IMR-90 (cell line): ENCODE measurements around the gene IGFBP5. TPM values are rescaled to one million over a fixed set of nuclear protein-coding genes. Genes with fewer than 3 reads are reported as not detected.

ENCODE experiments used
- ATAC-seq: fragments of 200-7000 bp; cut with Tn5 transposase; 2 replicates; pipeline ENCODE4 v1.9.1; 2020; ENCODE audit warnings: low read depth, mild to moderate bottlenecking, moderate library complexity
- BruUV-seq: library from RNA; stranded (reverse); fragments of 400-500 nt; replicated peaks from 2 replicates; lab custom pipeline; 2021; lab: Mats Ljungman, UMichigan
- CTCF ChIA-PET: fragments of 300-600 bp; formaldehyde crosslinking; extraction: SDS; loops from one replicate; lab custom pipeline; 2021; ENCODE audit warnings: antibody characterized with exemption; lab: Yijun Ruan, JAX
- POLR2A ChIA-PET: fragments of 300-600 bp; sonication (Branson Sonifier 250); formaldehyde crosslinking; loops from one replicate; lab custom pipeline; 2022; ENCODE audit warnings: antibody characterized with exemption; ENCODE audit not compliant: unreplicated experiment; lab: Charles Lee
- DNase-seq: peaks from one replicate; pipeline ENCODE4 v3.0.0; 2013
- H2AFZ ChIP-seq: replicated peaks from 2 replicates; pipeline ENCODE3; 2013; ENCODE audit warnings: low read length, mild to moderate bottlenecking; ENCODE audit not compliant: poor library complexity
- H2AK5ac ChIP-seq: 2 replicates; pipeline ENCODE4 v1.6.1; 2013; ENCODE audit warnings: low read depth, low read length, inconsistent platforms
- H2AK9ac ChIP-seq: replicated peaks from 2 replicates; pipeline ENCODE3; 2013; ENCODE audit warnings: mild to moderate bottlenecking, low read depth, low read length, moderate library complexity; ENCODE audit not compliant: poor library complexity
- H2BK120ac ChIP-seq: 2 replicates; pipeline ENCODE4 v1.6.1; 2013; ENCODE audit warnings: low read depth, low read length, inconsistent platforms
- H2BK15ac ChIP-seq: 3 replicates; pipeline ENCODE4 v1.6.1; 2013; ENCODE audit warnings: low read depth, low read length, inconsistent platforms
- H2BK20ac ChIP-seq: 2 replicates; pipeline ENCODE4 v1.6.1; 2013; ENCODE audit warnings: low read depth, mild to moderate bottlenecking, inconsistent platforms, low read length, moderate library complexity
- H2BK5ac ChIP-seq: 2 replicates; pipeline ENCODE4 v1.6.1; 2013; ENCODE audit warnings: mild to moderate bottlenecking, low read depth, low read length, inconsistent platforms; ENCODE audit not compliant: poor library complexity, severe bottlenecking
- H3K14ac ChIP-seq: replicated peaks from 2 replicates; pipeline ENCODE4 v1.6.1; 2013; ENCODE audit warnings: low read depth, low read length, inconsistent platforms
- H3K18ac ChIP-seq: 2 replicates; pipeline ENCODE4 v1.6.1; 2013; ENCODE audit warnings: low read depth, low read length, control low read depth
- H3K23ac ChIP-seq: 2 replicates; pipeline ENCODE4 v1.6.1; 2013; ENCODE audit warnings: low read depth, low read length, inconsistent platforms
- H3K27ac ChIP-seq: 2 replicates; pipeline ENCODE4 v1.5.1; 2013; ENCODE audit warnings: mild to moderate bottlenecking, control low read depth, low read length; ENCODE audit not compliant: insufficient read depth
- H3K27me3 ChIP-seq: 2 replicates; pipeline ENCODE4 v1.6.1; 2013; ENCODE audit warnings: low read length; ENCODE audit not compliant: control insufficient read depth, insufficient read depth
- H3K36me3 ChIP-seq: 2 replicates; pipeline ENCODE4 v1.6.1; 2013; ENCODE audit warnings: low read length, mixed read lengths; ENCODE audit not compliant: control insufficient read depth, insufficient read depth
- H3K4ac ChIP-seq: 2 replicates; pipeline ENCODE4 v1.6.1; 2013; ENCODE audit warnings: low read depth, low read length, inconsistent platforms
- H3K4me1 ChIP-seq: 2 replicates; pipeline ENCODE4 v1.6.1; 2013; ENCODE audit warnings: low read length, mixed read lengths; ENCODE audit not compliant: control insufficient read depth, insufficient read depth
- H3K4me2 ChIP-seq: 2 replicates; pipeline ENCODE4 v1.6.1; 2013; ENCODE audit warnings: low read depth, mild to moderate bottlenecking, control low read depth, low read length, moderate library complexity
- H3K4me3 ChIP-seq: 2 replicates; pipeline ENCODE4 v1.5.1; 2013; ENCODE audit warnings: low read depth, mild to moderate bottlenecking, control low read depth, low read length, moderate library complexity; ENCODE audit not compliant: insufficient read depth
- H3K56ac ChIP-seq: 2 replicates; pipeline ENCODE4 v1.6.1; 2013; ENCODE audit warnings: low read length, inconsistent platforms; ENCODE audit not compliant: insufficient read depth; ENCODE audit errors: extremely low read depth
- H3K79me1 ChIP-seq, 2 experiments: 2 replicates each; pipeline ENCODE4 v1.6.1; 2013; ENCODE audit warnings: low read length in 2 of 2, inconsistent platforms in 1 of 2, low read depth in 1 of 2
- H3K9ac ChIP-seq: 2 replicates; pipeline ENCODE4 v1.6.1; 2013; ENCODE audit warnings: low read depth, low read length, control low read depth
- H3K9me1 ChIP-seq: 2 replicates; pipeline ENCODE4 v1.6.1; 2013; ENCODE audit warnings: low read length, inconsistent platforms; ENCODE audit not compliant: insufficient read depth
- H3K9me3 ChIP-seq: 2 replicates; pipeline ENCODE4 v1.6.1; 2013; ENCODE audit warnings: low read length; ENCODE audit not compliant: control insufficient read depth, insufficient read depth
- H4K20me1 ChIP-seq: 2 replicates; pipeline ENCODE4 v1.6.1; 2013; ENCODE audit warnings: low read length, inconsistent platforms; ENCODE audit not compliant: insufficient read depth
- H4K5ac ChIP-seq: 2 replicates; pipeline ENCODE4 v1.6.1; 2013; ENCODE audit warnings: mild to moderate bottlenecking, low read depth, low read length, control low read depth
- H4K8ac ChIP-seq, 2 experiments: 2 replicates each; pipeline ENCODE4 v1.6.1; 2013; ENCODE audit warnings: low read depth in 2 of 2, low read length in 2 of 2, control low read depth in 1 of 2, inconsistent platforms in 1 of 2
- H4K91ac ChIP-seq: 2 replicates; pipeline ENCODE4 v1.6.1; 2013; ENCODE audit warnings: low read depth, low read length, inconsistent platforms; ENCODE audit not compliant: insufficient read depth
- BHLHE40 ChIP-seq: fragments of 150-350 bp; IDR thresholded peaks from 2 replicates; pipeline ENCODE4 v1.6.1; 2016; ENCODE audit warnings: mild to moderate bottlenecking, low read depth, low read length
- CHD1 ChIP-seq: IDR thresholded peaks from 2 replicates; pipeline ENCODE4 v1.6.1; 2012; ENCODE audit warnings: low read depth, low read length, improper control_type of control experiment
- ELK1 ChIP-seq: fragments of 150-350 bp; IDR thresholded peaks from 2 replicates; pipeline ENCODE4 v1.6.1; 2016; ENCODE audit warnings: low read depth, mild to moderate bottlenecking, low read length, moderate library complexity, borderline replicate concordance
- FOS ChIP-seq: fragments of 150-350 bp; IDR thresholded peaks from 2 replicates; pipeline ENCODE4 v1.6.1; 2016; ENCODE audit warnings: low read depth, low read length
- RAD21 ChIP-seq: IDR thresholded peaks from 2 replicates; pipeline ENCODE4 v1.6.1; 2012; ENCODE audit warnings: low read length, improper control_type of control experiment
- RCOR1 ChIP-seq: IDR thresholded peaks from 2 replicates; pipeline ENCODE4 v1.6.1; 2012; ENCODE audit warnings: mild to moderate bottlenecking, low read length, improper control_type of control experiment; ENCODE audit not compliant: insufficient replicate concordance
- SMC3 ChIP-seq: fragments of 150-350 bp; IDR thresholded peaks from 2 replicates; pipeline ENCODE4 v1.6.1; 2016; ENCODE audit warnings: low read depth, mild to moderate bottlenecking, antibody characterized with exemption, low read length, moderate library complexity
- USF2 ChIP-seq: fragments of 150-350 bp; IDR thresholded peaks from 2 replicates; pipeline ENCODE4 v1.6.1; 2017; ENCODE audit warnings: mild to moderate bottlenecking, antibody characterized with exemption, low read length, low read depth
- WGBS, 2 experiments: methylation state at CpG; one replicate each; pipeline versions ENCODE4 v1.1.5 to v1.1.7; 2013; ENCODE audit warnings: missing lambda C conversion rate in 2 of 2; ENCODE audit not compliant: insufficient read length in 1 of 2; ENCODE audit errors: extremely low coverage in 2 of 2; 5-methylcytosine and 5-hydroxymethylcytosine counted together
- dilution Hi-C: fragments of 300-500 bp; cut with HindIII; formaldehyde crosslinking; loops from one replicate; pipeline ENCODE4 v1.14.3; 2018; ENCODE audit warnings: low sequenced_read_pairs; ENCODE audit not compliant: unreplicated experiment
- in situ Hi-C: fragments of 300-500 bp; cut with MboI; formaldehyde crosslinking; loops from 3 replicates; pipeline ENCODE4 v1.14.3; 2019; ENCODE audit warnings: low sequenced_read_pairs, inconsistent platforms, mixed read lengths
- intact Hi-C: fragments of 100-400 bp; cut with micrococcal nuclease; formaldehyde crosslinking; loops from 2 replicates; pipeline ENCODE4 v1.10.0; 2022
- polyA plus RNA-seq, 3 experiments: library from polyadenylated mRNA; depleted of rRNA; stranded (reverse); fragments of >200 nt; gene quantifications; 2 replicates each; pipeline ENCODE4 v1.2.3, GENCODE V29; 2012; ENCODE audit warnings: low replicate concordance in 1 of 3
- total RNA-seq: library from RNA; depleted of rRNA; stranded (reverse); fragments of >200 nt; gene quantifications from 2 replicates; pipeline ENCODE4 v1.2.3, GENCODE V29; 2012

Gene IGFBP5
- total and polyA plus RNA-seq, 2 of the 4 experiments (the other 2 are of a cell fraction): 392 to 1,339 TPM

GRCh38 chr2:216645636-216645950, 49.8 kb downstream of the IGFBP5 start:
- Histone ChIP-seq H4K20me1 (no peaks in the 10 kb centered on the region), H3K23ac (no peak overlapping the region), H3K4ac (no peak overlapping the region), H3K4me1 (peaks cover 19% of the 10 kb centered on the region; the same call in 1 of the 2 replicates), H3K14ac (no peak overlapping the region), H2AFZ (no peak overlapping the region), H3K9ac (no peak overlapping the region), H2BK120ac (no peak overlapping the region), H3K9me3 (no peaks in the 10 kb centered on the region), H3K18ac (no peak overlapping the region), H2BK5ac (no peak overlapping the region), H3K27ac (no peak overlapping the region), H3K79me1 (no peaks in the 10 kb centered on the region), H4K91ac (no peak overlapping the region), H2AK9ac (no peak overlapping the region), H4K8ac (no peak overlapping the region), H2AK5ac (no peak overlapping the region), H3K4me2 (no peak overlapping the region), H4K5ac (no peak overlapping the region), H3K36me3 (no peaks in the 10 kb centered on the region), H3K56ac (no peak overlapping the region), H2BK20ac (no peak overlapping the region), H3K27me3 (no peaks in the 10 kb centered on the region), H2BK15ac (no peak overlapping the region), H3K9me1 (no peaks in the 10 kb centered on the region), H3K4me3 (no peak overlapping the region)
- WGBS, 2 experiments: 93% methylated on average over 2 of the region's 3 CpGs; no CpG with 5 or more reads in 1 of the 2 experiments
- intact Hi-C loops (no loop called here), dilution Hi-C loops (no loop called here), in situ Hi-C loops (no loop called here)
- ChIA-PET CTCF (no interaction called here), POLR2A (no interaction called here)
- DNase-seq (no peak), ATAC-seq (no peak)
- no TSS peak for BruUV-seq
- no peak for TF ChIP-seq ELK1
- no peak for TF ChIP-seq USF2
- no peak for TF ChIP-seq CHD1
- no peak for TF ChIP-seq FOS
- no peak for TF ChIP-seq BHLHE40
- no peak for TF ChIP-seq RAD21
- no peak for TF ChIP-seq SMC3
- no peak for TF ChIP-seq RCOR1
